Articular chondrocyte of knee joint (primary cell): ENCODE measurements around the gene CD34. TPM values are rescaled to one million over a fixed set of nuclear protein-coding genes. Genes with fewer than 3 reads are reported as not detected.

ENCODE experiments used
- total RNA-seq: library from RNA; depleted of rRNA; stranded (reverse); fragments of >200 nt; gene quantifications from 2 replicates; pipeline ENCODE4 v1.2.3, GENCODE V29; 2012

Gene CD34, protein sequence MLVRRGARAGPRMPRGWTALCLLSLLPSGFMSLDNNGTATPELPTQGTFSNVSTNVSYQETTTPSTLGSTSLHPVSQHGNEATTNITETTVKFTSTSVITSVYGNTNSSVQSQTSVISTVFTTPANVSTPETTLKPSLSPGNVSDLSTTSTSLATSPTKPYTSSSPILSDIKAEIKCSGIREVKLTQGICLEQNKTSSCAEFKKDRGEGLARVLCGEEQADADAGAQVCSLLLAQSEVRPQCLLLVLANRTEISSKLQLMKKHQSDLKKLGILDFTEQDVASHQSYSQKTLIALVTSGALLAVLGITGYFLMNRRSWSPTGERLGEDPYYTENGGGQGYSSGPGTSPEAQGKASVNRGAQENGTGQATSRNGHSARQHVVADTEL
- total RNA-seq = 0.39 and 0.54 TPM in 2 replicates

DNA sequence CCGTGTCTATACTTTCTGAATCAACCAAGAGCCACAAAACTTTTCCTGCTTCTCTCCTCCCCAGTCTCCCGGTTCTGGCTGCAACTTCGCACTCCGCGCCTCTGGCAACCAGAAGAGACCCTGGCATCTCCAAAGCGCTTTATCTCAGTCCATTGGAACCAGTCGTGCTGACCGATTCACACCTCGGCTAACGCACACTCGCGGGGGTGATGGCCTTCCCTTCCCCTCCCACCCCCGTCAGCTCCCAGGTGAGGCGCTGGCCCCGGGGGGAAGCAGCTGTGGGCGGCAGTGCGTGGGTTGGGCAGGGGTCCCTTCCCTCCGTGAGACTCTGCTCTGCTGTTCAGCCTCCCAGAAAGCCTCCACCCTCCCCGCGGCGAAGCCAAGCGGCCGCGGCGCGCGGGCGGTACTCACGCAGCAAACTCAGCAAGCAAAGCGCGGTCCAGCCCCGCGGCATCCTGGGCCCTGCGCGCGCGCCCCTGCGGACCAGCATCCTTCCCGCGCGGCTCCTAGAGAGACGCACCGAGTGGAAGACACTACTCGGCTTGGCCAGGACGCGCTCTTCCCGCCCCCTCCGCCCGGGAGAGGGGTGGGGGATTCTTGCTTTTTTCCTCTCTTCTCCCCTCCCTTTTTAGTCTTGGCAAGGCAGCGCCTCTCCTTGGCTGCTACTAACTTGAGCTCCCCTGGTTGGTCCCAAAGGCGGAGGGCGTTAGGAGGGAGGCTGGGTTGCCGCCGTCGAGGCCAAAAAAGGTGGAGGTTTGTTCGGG is at the start of gene CD34:
Gene CD34, minus strand, starts transcription at position 535 of the 764 bp plus-strand sequence. Its CDS starts 45 bp downstream, at position 490.

Other genes starting within 250 kb of the CD34 start
- gene CD46, start 159.1 kb downstream of the CD34 start, total RNA-seq = 139 and 144 TPM in 2 replicates